ENCODE data around the gene NUP160. TPM values are rescaled to one million over a fixed set of nuclear protein-coding genes. Genes with fewer than 3 reads are reported as not detected.
"Not testable (repeated sequence)": the region's sequence is repeated elsewhere in the genome, so short reads cannot be mapped to it uniquely, and the experiment has no call there.

NUP160 gene
- total RNA-seq, 1 experiment from 2014 or later: 53.8 TPM

- CTCF ChIA-PET; H3K36me3 ChIP-seq (ENCODE audit: control insufficient read depth in 1 of 2, insufficient read depth in 2 of 2, low read length in 2 of 2); H3K27me3 ChIP-seq (ENCODE audit: insufficient read depth, low read length); H3K9me3 ChIP-seq (ENCODE audit: control insufficient read depth in 1 of 2, insufficient read depth in 1 of 2, low read depth in 1 of 2, low read length in 2 of 2); H3K4me2 ChIP-seq (ENCODE audit: low read length); ATAC-seq; BruUV-seq (replicated peaks); RAD21 ChIA-PET (ENCODE audit: low non-redundant PET in 1 of 2, low total read pairs in 2 of 2, uncharacterized antibody in 2 of 2, unreplicated experiment in 2 of 2); H2AFZ ChIP-seq (ENCODE audit: low read depth, low read length, poor library complexity, severe bottlenecking); H3K27ac ChIP-seq (ENCODE audit: low read depth, low read length); H3K9ac ChIP-seq (ENCODE audit: low read length); H3K9me2 ChIP-seq (ENCODE audit: insufficient read depth); POLR2A ChIA-PET; DNase-seq (ENCODE audit: low read depth, low spot score); H3K4me3 ChIP-seq (replicated peaks in 1 of 2; ENCODE audit: low read depth in 1 of 2, low read length in 2 of 2); H4K20me1 ChIP-seq (ENCODE audit: insufficient read depth): not testable (repeated sequence)
- peaks cover 10 to 20% of the 10 kb centered on the region in 2 experiments for H3K4me1 ChIP-seq (ENCODE audit: control insufficient read depth in 1 of 2, insufficient read depth in 2 of 2, low read length in 2 of 2)
- intact Hi-C loops (cut with micrococcal nuclease): loop anchor here (5.0 kb wide), 2 partner anchors 127 to 217 kb away; partner anchors contain the start of genes CELF1 and MTCH2
- peaks cover 26% of the 10 kb centered on the region for H3K79me2 ChIP-seq (ENCODE audit: insufficient read depth, low read length)
These were observed 78.6 kb downstream of the NUP160 start for GRCh38 chr11:47769556-47769955.

DNA sequence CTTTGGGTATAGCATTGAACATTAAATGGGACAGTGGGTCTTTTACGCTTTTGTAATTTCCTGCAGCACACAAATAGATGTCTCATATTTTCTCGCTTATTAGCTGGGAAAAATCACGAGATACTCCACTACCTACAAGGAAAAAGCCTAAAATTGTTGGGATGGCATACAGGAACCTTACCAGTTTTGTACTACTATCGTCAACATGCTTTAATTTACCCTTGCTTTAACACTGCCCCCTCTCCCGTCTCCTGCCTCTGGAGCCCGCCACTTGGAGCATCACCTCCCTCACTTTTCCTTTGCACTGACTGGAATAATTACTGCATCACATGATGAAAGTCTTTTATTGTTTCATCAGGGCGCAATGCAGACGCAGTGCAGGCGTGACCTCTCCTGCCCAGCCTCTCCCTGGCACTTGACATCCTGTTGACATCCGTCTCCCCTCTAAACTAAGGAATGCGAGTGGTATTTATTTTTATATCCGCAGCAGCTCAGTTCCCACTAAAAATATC, 80.0 kb downstream of the NUP160 start:
- CTCF ChIA-PET: no interaction called here
- TF ChIP-seq YY1 (IDR thresholded peaks at IDR 0.05; ENCODE audit: extremely low read depth, insufficient replicate concordance, low read depth, low read length) (peak; percentile 30), SIN3A (IDR thresholded peaks at IDR 0.05; ENCODE audit: low read depth) (peak; percentile 63; the same call in 1 of the 2 replicates), CBX3 (IDR thresholded peaks at IDR 0.05; ENCODE audit: low read depth) (no peak), TCF7L2 (IDR thresholded peaks at IDR 0.05; ENCODE audit: borderline replicate concordance, extremely low read depth, insufficient read depth, insufficient read length) (peak; percentile 69), POLR2AphosphoS5 (IDR thresholded peaks at IDR 0.05; ENCODE audit: low read depth, low read length) (peak; percentile 79), JUND (IDR thresholded peaks at IDR 0.05) (peak; percentile 8; the same call in 1 of the 2 replicates), SP1 (IDR thresholded peaks at IDR 0.05; ENCODE audit: low read depth) (peak; percentile 32; the same call in 1 of the 2 replicates), ZNF274 (IDR thresholded peaks at IDR 0.05; ENCODE audit: low read depth, low read length) (no peak), POLR2A (IDR thresholded peaks at IDR 0.05; ENCODE audit: borderline replicate concordance, extremely low read depth, insufficient read depth, insufficient read length) (peak; percentile 71)
- TF ChIP-seq, protein P1, sequence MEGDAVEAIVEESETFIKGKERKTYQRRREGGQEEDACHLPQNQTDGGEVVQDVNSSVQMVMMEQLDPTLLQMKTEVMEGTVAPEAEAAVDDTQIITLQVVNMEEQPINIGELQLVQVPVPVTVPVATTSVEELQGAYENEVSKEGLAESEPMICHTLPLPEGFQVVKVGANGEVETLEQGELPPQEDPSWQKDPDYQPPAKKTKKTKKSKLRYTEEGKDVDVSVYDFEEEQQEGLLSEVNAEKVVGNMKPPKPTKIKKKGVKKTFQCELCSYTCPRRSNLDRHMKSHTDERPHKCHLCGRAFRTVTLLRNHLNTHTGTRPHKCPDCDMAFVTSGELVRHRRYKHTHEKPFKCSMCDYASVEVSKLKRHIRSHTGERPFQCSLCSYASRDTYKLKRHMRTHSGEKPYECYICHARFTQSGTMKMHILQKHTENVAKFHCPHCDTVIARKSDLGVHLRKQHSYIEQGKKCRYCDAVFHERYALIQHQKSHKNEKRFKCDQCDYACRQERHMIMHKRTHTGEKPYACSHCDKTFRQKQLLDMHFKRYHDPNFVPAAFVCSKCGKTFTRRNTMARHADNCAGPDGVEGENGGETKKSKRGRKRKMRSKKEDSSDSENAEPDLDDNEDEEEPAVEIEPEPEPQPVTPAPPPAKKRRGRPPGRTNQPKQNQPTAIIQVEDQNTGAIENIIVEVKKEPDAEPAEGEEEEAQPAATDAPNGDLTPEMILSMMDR (IDR thresholded peaks at IDR 0.05 in 2 of 3, conservative IDR thresholded peaks at IDR 0.05 in 1 of 3; ENCODE audit: borderline replicate concordance in 1 of 3, insufficient read depth in 1 of 3, low read depth in 2 of 3, low read length in 2 of 3): 0 out of 6 replicates have a peak, but pooled peaks of 1 of the 3 experiments have one; percentile 6
- TF ChIP-seq, protein P2, sequence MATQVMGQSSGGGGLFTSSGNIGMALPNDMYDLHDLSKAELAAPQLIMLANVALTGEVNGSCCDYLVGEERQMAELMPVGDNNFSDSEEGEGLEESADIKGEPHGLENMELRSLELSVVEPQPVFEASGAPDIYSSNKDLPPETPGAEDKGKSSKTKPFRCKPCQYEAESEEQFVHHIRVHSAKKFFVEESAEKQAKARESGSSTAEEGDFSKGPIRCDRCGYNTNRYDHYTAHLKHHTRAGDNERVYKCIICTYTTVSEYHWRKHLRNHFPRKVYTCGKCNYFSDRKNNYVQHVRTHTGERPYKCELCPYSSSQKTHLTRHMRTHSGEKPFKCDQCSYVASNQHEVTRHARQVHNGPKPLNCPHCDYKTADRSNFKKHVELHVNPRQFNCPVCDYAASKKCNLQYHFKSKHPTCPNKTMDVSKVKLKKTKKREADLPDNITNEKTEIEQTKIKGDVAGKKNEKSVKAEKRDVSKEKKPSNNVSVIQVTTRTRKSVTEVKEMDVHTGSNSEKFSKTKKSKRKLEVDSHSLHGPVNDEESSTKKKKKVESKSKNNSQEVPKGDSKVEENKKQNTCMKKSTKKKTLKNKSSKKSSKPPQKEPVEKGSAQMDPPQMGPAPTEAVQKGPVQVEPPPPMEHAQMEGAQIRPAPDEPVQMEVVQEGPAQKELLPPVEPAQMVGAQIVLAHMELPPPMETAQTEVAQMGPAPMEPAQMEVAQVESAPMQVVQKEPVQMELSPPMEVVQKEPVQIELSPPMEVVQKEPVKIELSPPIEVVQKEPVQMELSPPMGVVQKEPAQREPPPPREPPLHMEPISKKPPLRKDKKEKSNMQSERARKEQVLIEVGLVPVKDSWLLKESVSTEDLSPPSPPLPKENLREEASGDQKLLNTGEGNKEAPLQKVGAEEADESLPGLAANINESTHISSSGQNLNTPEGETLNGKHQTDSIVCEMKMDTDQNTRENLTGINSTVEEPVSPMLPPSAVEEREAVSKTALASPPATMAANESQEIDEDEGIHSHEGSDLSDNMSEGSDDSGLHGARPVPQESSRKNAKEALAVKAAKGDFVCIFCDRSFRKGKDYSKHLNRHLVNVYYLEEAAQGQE (IDR thresholded peaks at IDR 0.05; ENCODE audit: low read depth): no peak
- DNase-seq (ENCODE audit: low read depth, low spot score): no peak
- intact Hi-C loops (cut with micrococcal nuclease): loop anchor here (5.0 kb wide), 2 partner anchors 126 to 216 kb away; partner anchors contain the start of genes CELF1 and MTCH2
- H4K20me1 ChIP-seq (ENCODE audit: insufficient read depth): no peaks in the 10 kb centered on the region
- no peak overlapping the region for H2AFZ ChIP-seq (ENCODE audit: low read depth, low read length, poor library complexity, severe bottlenecking)
- H3K79me2 ChIP-seq (ENCODE audit: insufficient read depth, low read length): peaks cover 39% of the 10 kb centered on the region
- no peaks in the 10 kb centered on the region for H3K27me3 ChIP-seq (ENCODE audit: insufficient read depth, low read length)
- H3K36me3 ChIP-seq (ENCODE audit: control insufficient read depth in 1 of 2, insufficient read depth in 2 of 2, low read length in 2 of 2): peaks cover 8% of the 10 kb centered on the region in 2 experiments; a peak in 3 of 4 replicates
- peak overlapping the region; percentile 93 for H3K9ac ChIP-seq (ENCODE audit: low read length)
- peak overlapping the region; percentile 76 for H3K4me2 ChIP-seq (ENCODE audit: low read length)
- RAD21 ChIA-PET (ENCODE audit: low non-redundant PET in 1 of 2, low total read pairs in 2 of 2, uncharacterized antibody in 2 of 2, unreplicated experiment in 2 of 2): no interaction called here
- H3K9me2 ChIP-seq (ENCODE audit: insufficient read depth): no peaks in the 10 kb centered on the region
- H3K4me1 ChIP-seq (ENCODE audit: control insufficient read depth in 1 of 2, insufficient read depth in 2 of 2, low read length in 2 of 2): peaks cover 10 to 20% of the 10 kb centered on the region in 2 experiments
- H3K9me3 ChIP-seq (ENCODE audit: control insufficient read depth in 1 of 2, insufficient read depth in 1 of 2, low read depth in 1 of 2, low read length in 2 of 2): no peaks in the 10 kb centered on the region
- peak; percentile 15; the same call in 1 of the 2 replicates for ATAC-seq
- H3K27ac ChIP-seq (ENCODE audit: low read depth, low read length): peak overlapping the region; percentile 93
- no TSS peak for BruUV-seq (replicated peaks)
- peak overlapping the region; percentile 66 to 71 for H3K4me3 ChIP-seq (replicated peaks in 1 of 2; ENCODE audit: low read depth in 1 of 2, low read length in 2 of 2)
- POLR2A ChIA-PET: interaction anchor here (0.5 to 1.1 kb wide), 2 partner anchors 10 to 314 kb away, joined by 3 to 4 read pairs; no protein-coding TSS in a partner anchor
